Tibial nerve (tissue), 4 donors: ENCODE data around the gene AADACL4. TPM values are rescaled to one million over a fixed set of nuclear protein-coding genes. Genes with fewer than 3 reads are reported as not detected.
"Not testable (repeated sequence)": the region's sequence is repeated elsewhere in the genome, so short reads cannot be mapped to it uniquely, and the experiment has no call there.

ENCODE experiments used
- DNase-seq, 2 donors: peaks; one replicate each; pipeline ENCODE4 v3.0.0-alpha.2; 2019; ENCODE audit warnings: low spot score in 2 of 2
- H3K27ac ChIP-seq, 4 donors: fragments of 200-600 bp; sonication (generic) in 3 of 4; one replicate each; pipeline ENCODE4 v1.5.1; 2017 to 2019; ENCODE audit warnings: mild to moderate bottlenecking in 1 of 4
- H3K27me3 ChIP-seq, 2 donors: fragments of 200-600 bp; sonication (generic) in 1 of 2; one replicate each; pipeline versions ENCODE4 v1.5.1 to v1.6.0; 2017 to 2019
- H3K36me3 ChIP-seq, 3 donors: fragments of 200-600 bp; sonication (generic); one replicate each; pipeline ENCODE4 v1.5.1; 2018 to 2019
- H3K4me1 ChIP-seq, 4 donors: fragments of 200-600 bp; sonication (generic) in 3 of 4; one replicate each; pipeline ENCODE4 v1.5.1; 2017 to 2019
- H3K4me3 ChIP-seq, 4 donors: fragments of 200-600 bp; sonication (generic) in 3 of 4; one replicate each; pipeline ENCODE4 v1.5.1; 2017 to 2019; ENCODE audit warnings: mild to moderate bottlenecking in 1 of 4, moderate library complexity in 1 of 4
- H3K9me3 ChIP-seq, 4 donors: fragments of 200-600 bp; sonication (generic) in 3 of 4; one replicate each; pipeline ENCODE4 v1.5.1; 2017 to 2019
- CTCF ChIP-seq, 5 experiments: fragments of 200-600 bp in 3 of 5; fragments of 450-650 bp in 2 of 5; sonication (generic) in 3 of 5; IDR thresholded peaks; one replicate each; pipeline ENCODE4 v1.5.1; 2016 to 2019; ENCODE audit warnings: antibody characterized with exemption in 5 of 5, mild to moderate bottlenecking in 3 of 5, moderate library complexity in 2 of 5
- EP300 ChIP-seq, 2 donors: sonication (generic); formaldehyde crosslinking; IDR thresholded peaks; one replicate each; pipeline ENCODE4 v1.6.1; 2017; ENCODE audit warnings: antibody characterized with exemption in 2 of 2, mild to moderate bottlenecking in 1 of 2
- POLR2A ChIP-seq, 2 donors: fragments of 450-650 bp; IDR thresholded peaks; one replicate each; pipeline ENCODE4 v1.6.1; 2017; ENCODE audit warnings: antibody characterized with exemption in 2 of 2, mild to moderate bottlenecking in 2 of 2, moderate library complexity in 2 of 2
- WGBS, 2 donors: methylation state at CpG; one replicate each; pipeline ENCODE4 v1.1.5; 2018; 5-methylcytosine and 5-hydroxymethylcytosine counted together
- total RNA-seq, 4 donors: library from RNA; depleted of rRNA; stranded (reverse); fragments of >200 nt; gene quantifications; one replicate each; pipeline ENCODE4 v1.1.0, GENCODE V29; 2016

AADACL4 gene
- total RNA-seq, 4 donors from 2014 or later, result not detected

- H3K36me3 ChIP-seq, result no peaks in the 10 kb centered on the region
- 39 to 40% methylated on average over 1 of the region's 1 CpG for WGBS, 2 donors
Measured at GRCh38 chr1:12709091-12709491, 65.2 kb downstream of the AADACL4 start.

GRCh38 chr1:12709696-12710095, 65.8 kb downstream of the AADACL4 start:
- peaks cover 0 to 3% (median under 1%) of the 10 kb centered on the region in 4 donors for H3K9me3 ChIP-seq
- DNase-seq, result no peak
- TF ChIP-seq CTCF (IDR thresholded peaks at IDR 0.05) (no peak), EP300 (IDR thresholded peaks at IDR 0.05) (no peak), POLR2A (IDR thresholded peaks at IDR 0.05) (no peak)
- H3K36me3 ChIP-seq, result no peaks in the 10 kb centered on the region
- no peak overlapping the region for H3K4me3 ChIP-seq
- H3K27me3 ChIP-seq, result peaks cover 0 to 4% of the 10 kb centered on the region in 2 donors
- no peak overlapping the region for H3K27ac ChIP-seq
- no peaks in the 10 kb centered on the region for H3K4me1 ChIP-seq
- 75 to 84% methylated on average over 3 of the region's 3 CpGs for WGBS, 2 donors

More at GRCh38 chr1:12709091-12709491, 65.2 kb downstream of the AADACL4 start:
- H3K9me3 ChIP-seq, result peaks cover 0 to 8% (median 2%) of the 10 kb centered on the region in 4 donors
- H3K27me3 ChIP-seq, result peaks cover 0 to 4% of the 10 kb centered on the region in 2 donors
- H3K4me1 ChIP-seq, result no peaks in the 10 kb centered on the region
- TF ChIP-seq EP300 (IDR thresholded peaks at IDR 0.05), result no peak
- TF ChIP-seq CTCF (IDR thresholded peaks at IDR 0.05), result no peak
- no peak for TF ChIP-seq POLR2A (IDR thresholded peaks at IDR 0.05)
- H3K4me3 ChIP-seq, result no peak overlapping the region
- no peak for DNase-seq
- H3K27ac ChIP-seq, result no peak overlapping the region

GRCh38 chr1:12711536-12711935, 67.7 kb downstream of the AADACL4 start:
- no peaks in the 10 kb centered on the region for H3K9me3 ChIP-seq
- H3K27me3 ChIP-seq, result peaks cover 0 to 4% of the 10 kb centered on the region in 2 donors
- no peak overlapping the region for H3K27ac ChIP-seq
- no peaks in the 10 kb centered on the region for H3K36me3 ChIP-seq
- no peaks in the 10 kb centered on the region for H3K4me1 ChIP-seq
- TF ChIP-seq CTCF (IDR thresholded peaks at IDR 0.05) (no peak), EP300 (IDR thresholded peaks at IDR 0.05) (no peak), POLR2A (IDR thresholded peaks at IDR 0.05) (no peak)
- DNase-seq, result no peak
- 49 to 70% methylated on average over 3 of the region's 3 CpGs for WGBS, 2 donors
- no peak overlapping the region for H3K4me3 ChIP-seq

- TF ChIP-seq CTCF (IDR thresholded peaks at IDR 0.05), result no peak
- TF ChIP-seq POLR2A (IDR thresholded peaks at IDR 0.05), result no peak
- TF ChIP-seq EP300 (IDR thresholded peaks at IDR 0.05), result no peak
- Histone ChIP-seq H3K27me3 (peaks cover 0 to 4% of the 10 kb centered on the region in 2 donors), H3K4me1 (no peaks in the 10 kb centered on the region), H3K4me3 (no peak overlapping the region), H3K27ac (no peak overlapping the region), H3K9me3 (no peaks in the 10 kb centered on the region), H3K36me3 (no peaks in the 10 kb centered on the region)
- DNase-seq, result no peak
- WGBS, 2 donors, result 66 to 67% methylated on average over 1 of the region's 1 CpG
Measured at GRCh38 chr1:12712076-12712475, 68.2 kb downstream of the AADACL4 start.

- Histone ChIP-seq H3K4me1 (no peaks in the 10 kb centered on the region), H3K4me3 (no peak overlapping the region), H3K36me3 (no peaks in the 10 kb centered on the region), H3K27ac (no peak overlapping the region), H3K9me3 (no peaks in the 10 kb centered on the region), H3K27me3 (peaks cover 0 to 4% of the 10 kb centered on the region in 2 donors)
- TF ChIP-seq CTCF (IDR thresholded peaks at IDR 0.05) (no peak), POLR2A (IDR thresholded peaks at IDR 0.05) (no peak), EP300 (IDR thresholded peaks at IDR 0.05) (no peak)
- DNase-seq, result no peak
- WGBS, 2 donors, result 90 to 93% methylated on average over 8 of the region's 8 CpGs
Measured at GRCh38 chr1:12712929-12713328, 69.0 kb downstream of the AADACL4 start.

GRCh38 chr1:12713651-12714050, 69.8 kb downstream of the AADACL4 start:
- H3K27ac ChIP-seq, H3K36me3 ChIP-seq, H3K4me3 ChIP-seq, H3K9me3 ChIP-seq, DNase-seq, H3K27me3 ChIP-seq, H3K4me1 ChIP-seq: not testable (repeated sequence)
- 88 to 94% methylated on average over 5 of the region's 5 CpGs for WGBS, 2 donors
